Endodermal cell (in vitro differentiated cells): ENCODE measurements around the gene MTSS2. TPM values are rescaled to one million over a fixed set of nuclear protein-coding genes. Genes with fewer than 3 reads are reported as not detected.

Experiments
- DNase-seq: peaks from one replicate; pipeline ENCODE4 v3.0.0-alpha.2; 2017
- H3K27ac ChIP-seq: 2 replicates; pipeline ENCODE4 v1.5.1; 2013; ENCODE audit warnings: mild to moderate bottlenecking, low read depth, low read length, moderate library complexity
- H3K27me3 ChIP-seq: 2 replicates; pipeline ENCODE4 v1.6.1; 2013; ENCODE audit warnings: mild to moderate bottlenecking, low read length, moderate library complexity; ENCODE audit not compliant: insufficient read depth, control insufficient read depth, poor library complexity, severe bottlenecking
- H3K36me3 ChIP-seq: 2 replicates; pipeline ENCODE4 v1.7.0; 2013; ENCODE audit warnings: mild to moderate bottlenecking, low read length, moderate library complexity; ENCODE audit not compliant: control insufficient read depth, insufficient read depth
- H3K4me1 ChIP-seq: one replicate; pipeline ENCODE4 v1.7.0; 2013; ENCODE audit warnings: low read length; ENCODE audit not compliant: control insufficient read depth, insufficient read depth
- H3K4me3 ChIP-seq: 2 replicates; pipeline ENCODE4 v1.5.1; 2013; ENCODE audit warnings: mild to moderate bottlenecking, low read length, moderate library complexity
- H3K9ac ChIP-seq: 2 replicates; pipeline ENCODE4 v1.6.1; 2013; ENCODE audit warnings: mild to moderate bottlenecking, low read length, moderate library complexity; ENCODE audit not compliant: poor library complexity, severe bottlenecking; ENCODE audit errors: extremely low read depth
- H3K9me3 ChIP-seq: 2 replicates; pipeline ENCODE4 v1.6.1; 2013; ENCODE audit warnings: mild to moderate bottlenecking, low read length, moderate library complexity; ENCODE audit not compliant: control insufficient read depth
- H3K27ac Mint-ChIP-seq: 2 replicates; pipeline ENCODE4 v1.8.0; 2020; ENCODE audit warnings: mixed read lengths
- H3K27me3 Mint-ChIP-seq: 2 replicates; pipeline ENCODE4 v1.8.0; 2021; ENCODE audit warnings: mild to moderate bottlenecking, mixed read lengths; ENCODE audit not compliant: insufficient read depth
- H3K36me3 Mint-ChIP-seq: 2 replicates; pipeline ENCODE4 v1.8.0; 2020; ENCODE audit warnings: low read depth, mixed read lengths
- H3K4me1 Mint-ChIP-seq: 2 replicates; pipeline ENCODE4 v1.8.0; 2020; ENCODE audit warnings: mixed read lengths
- H3K4me3 Mint-ChIP-seq: 2 replicates; pipeline ENCODE4 v1.8.0; 2020; ENCODE audit warnings: mild to moderate bottlenecking, moderate library complexity, mixed read lengths
- H3K9me3 Mint-ChIP-seq: 2 replicates; pipeline ENCODE4 v1.8.0; 2020; ENCODE audit warnings: mild to moderate bottlenecking, mixed read lengths
- CTCF ChIP-seq: fragments of 200-600 bp; sonication (generic); conservative IDR thresholded peaks from 2 replicates; pipeline ENCODE4 v1.5.0; 2021; ENCODE audit warnings: antibody characterized with exemption, mild to moderate bottlenecking
- WGBS, 2 experiments: methylation state at CpG; one replicate each; pipeline versions ENCODE4 v1.1.5 to v1.1.7; 2013; ENCODE audit warnings: missing lambda C conversion rate in 2 of 2, mixed read lengths in 1 of 2; ENCODE audit not compliant: insufficient coverage in 1 of 2, insufficient read length in 1 of 2; 5-methylcytosine and 5-hydroxymethylcytosine counted together
- total RNA-seq, 2 donors: library from RNA; stranded (reverse); fragmentation: NEBNext Ultra II Directional in 1 of 2; extraction: Animal tissue kit (Norgen Biotek cat#: 25700) in 1 of 2; gene quantifications; 2 replicates in 1 of 2; 3 replicates in 1 of 2; pipeline ENCODE4 v1.2.1, GENCODE V29; 2021

The MTSS2 gene
- total RNA-seq, 2 donors from 2014 or later, result 23.4 to 24.0 TPM

- H3K4me3 ChIP-seq, result no peak overlapping the region
- no peaks in the 10 kb centered on the region for H3K36me3 ChIP-seq
- Mint-ChIP-seq H3K4me1 (peaks cover 20% of the 10 kb centered on the region), H3K27ac (no peak overlapping the region), H3K9me3 (no peaks in the 10 kb centered on the region), H3K4me3 (no peak overlapping the region), H3K36me3 (no peaks in the 10 kb centered on the region), H3K27me3 (no peaks in the 10 kb centered on the region)
- no peaks in the 10 kb centered on the region for H3K27me3 ChIP-seq
- no peak for TF ChIP-seq CTCF
- H3K4me1 ChIP-seq, result no peaks in the 10 kb centered on the region
- no peak overlapping the region for H3K9ac ChIP-seq
- no peaks in the 10 kb centered on the region for H3K9me3 ChIP-seq
- no peak for DNase-seq
- H3K27ac ChIP-seq, result no peak overlapping the region
- WGBS, 2 experiments, result 77 to 97% methylated on average over 4 to 5 of the region's 5 CpGs
These were observed 27.5 kb upstream of the MTSS2 start for GRCh38 chr16:70713342-70713741.

DNA sequence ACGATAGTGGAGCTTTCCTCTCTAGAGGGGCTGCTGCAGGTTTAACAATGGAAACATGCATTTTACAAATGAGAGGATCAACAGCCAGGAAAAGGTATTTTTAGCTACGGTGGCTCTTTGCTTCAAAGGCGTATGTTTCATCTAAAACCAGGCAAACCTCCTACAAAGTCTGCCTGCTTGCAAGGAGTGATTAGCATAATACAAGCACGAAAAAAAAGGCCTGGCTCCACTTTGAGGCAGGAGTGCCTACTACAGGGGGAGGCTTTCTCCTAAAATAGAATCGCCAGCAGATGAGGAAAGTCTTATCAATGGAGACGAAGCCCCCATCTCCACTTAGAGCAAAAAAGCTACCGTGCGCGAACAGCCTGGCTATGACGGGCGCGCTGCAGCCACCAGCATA, 27.1 kb upstream of the MTSS2 start:
- H3K4me3 Mint-ChIP-seq, result no peak overlapping the region
- WGBS, 2 experiments, result 86% methylated on average over 10 to 12 of the region's 12 CpGs
- Histone ChIP-seq H3K27ac (peak overlapping the region; percentile 17), H3K36me3 (no peaks in the 10 kb centered on the region), H3K9ac (no peak overlapping the region), H3K27me3 (no peaks in the 10 kb centered on the region), H3K4me3 (no peak overlapping the region), H3K4me1 (no peaks in the 10 kb centered on the region), H3K9me3 (no peaks in the 10 kb centered on the region)
- H3K9me3 Mint-ChIP-seq, result no peaks in the 10 kb centered on the region
- peaks cover 24% of the 10 kb centered on the region for H3K4me1 Mint-ChIP-seq
- DNase-seq, result no peak
- peaks cover 2% of the 10 kb centered on the region for H3K36me3 Mint-ChIP-seq
- TF ChIP-seq CTCF, result no peak
- H3K27ac Mint-ChIP-seq, result no peak overlapping the region
- H3K27me3 Mint-ChIP-seq, result no peaks in the 10 kb centered on the region

DNA sequence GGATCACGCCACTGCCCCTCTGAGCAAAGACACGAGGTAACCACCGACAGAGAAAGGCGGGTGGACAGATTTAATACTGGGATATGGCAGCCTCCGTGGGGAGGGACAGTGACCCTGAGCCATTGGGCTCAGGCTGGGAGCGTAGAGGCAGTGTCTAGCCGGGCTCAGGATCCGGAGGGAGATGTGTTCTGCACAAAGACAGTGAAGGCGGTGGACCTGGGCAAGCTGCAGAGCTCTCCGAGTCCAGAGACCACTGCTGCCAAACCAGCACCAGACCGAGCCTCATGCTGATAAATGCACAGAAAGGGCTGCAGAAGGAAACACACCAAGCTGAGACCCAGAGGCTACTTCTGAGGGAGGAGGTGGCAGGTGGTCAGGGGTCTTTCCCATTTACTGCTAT, 26.5 kb upstream of the MTSS2 start:
- Histone ChIP-seq H3K36me3 (no peaks in the 10 kb centered on the region), H3K4me3 (no peak overlapping the region), H3K27ac (peak overlapping the region; percentile 17), H3K9me3 (no peaks in the 10 kb centered on the region), H3K27me3 (no peaks in the 10 kb centered on the region), H3K9ac (no peak overlapping the region), H3K4me1 (no peaks in the 10 kb centered on the region)
- Mint-ChIP-seq H3K27ac (no peak overlapping the region), H3K4me1 (peaks cover 24% of the 10 kb centered on the region), H3K36me3 (peaks cover 3% of the 10 kb centered on the region), H3K4me3 (no peak overlapping the region), H3K27me3 (no peaks in the 10 kb centered on the region), H3K9me3 (no peaks in the 10 kb centered on the region)
- no peak for TF ChIP-seq CTCF
- WGBS, 2 experiments, result 93 to 94% methylated on average over 11 of the region's 11 CpGs
- DNase-seq, result no peak
